DND-41 (cell line): Measurements from ENCODE around the gene COQ10B.
"Not testable (repeated sequence)": the region's sequence is repeated elsewhere in the genome, so short reads cannot be mapped to it uniquely, and the experiment has no call there.

ENCODE experiments used
- ATAC-seq: fragments of 200-7000 bp; cut with Tn5 transposase; 3 replicates; pipeline ENCODE4 v1.9.1; 2021; ENCODE audit warnings: low read depth; ENCODE audit not compliant: insufficient read depth
- DNase-seq: peaks from one replicate; pipeline ENCODE4 v3.0.0-alpha.2; 2020
- H2AFZ ChIP-seq: 2 replicates; pipeline ENCODE4 v1.6.0; 2012; ENCODE audit warnings: low read depth, low read length
- H3K27ac ChIP-seq: 2 replicates; pipeline ENCODE4 v1.5.1; 2012; ENCODE audit warnings: low read length, inconsistent platforms
- H3K27me3 ChIP-seq: fragments of 200-600 bp; sonication (generic); 2 replicates; pipeline ENCODE4 v1.6.0; 2012; ENCODE audit warnings: low read length, mild to moderate bottlenecking, inconsistent platforms; ENCODE audit not compliant: insufficient read depth, poor library complexity
- H3K36me3 ChIP-seq: 2 replicates; pipeline ENCODE4 v1.5.1; 2012; ENCODE audit warnings: low read length, inconsistent platforms; ENCODE audit not compliant: insufficient read depth
- H3K4me1 ChIP-seq: 2 replicates; pipeline ENCODE4 v1.5.1; 2012; ENCODE audit warnings: mild to moderate bottlenecking, low read length; ENCODE audit not compliant: insufficient read depth
- H3K4me2 ChIP-seq: 2 replicates; pipeline ENCODE4 v1.6.0; 2012; ENCODE audit warnings: mild to moderate bottlenecking, moderate library complexity, low read length, inconsistent platforms; ENCODE audit not compliant: insufficient read depth
- H3K4me3 ChIP-seq, 2 experiments: fragments of 200-600 bp in 1 of 2; shearing (Covaris generic) in 1 of 2; 2 replicates each; pipeline ENCODE4 v1.5.1; 2012 to 2016; ENCODE audit warnings: inconsistent platforms in 2 of 2, low read length in 2 of 2, mild to moderate bottlenecking in 2 of 2, low read depth in 1 of 2, moderate library complexity in 1 of 2
- H3K79me2 ChIP-seq: 2 replicates; pipeline ENCODE4 v1.6.0; 2012; ENCODE audit warnings: low read length, inconsistent platforms; ENCODE audit not compliant: insufficient read depth
- H3K9ac ChIP-seq: 2 replicates; pipeline ENCODE4 v1.6.0; 2012; ENCODE audit warnings: low read depth, mild to moderate bottlenecking, inconsistent platforms, low read length, moderate library complexity
- H3K9me3 ChIP-seq: 2 replicates; pipeline ENCODE4 v1.5.1; 2012; ENCODE audit warnings: low read length, moderate library complexity, mild to moderate bottlenecking, inconsistent platforms; ENCODE audit not compliant: insufficient read depth, severe bottlenecking
- H4K20me1 ChIP-seq: 2 replicates; pipeline ENCODE4 v1.6.0; 2012; ENCODE audit warnings: low read length; ENCODE audit not compliant: insufficient read depth
- CTCF ChIP-seq: IDR thresholded peaks from 2 replicates; pipeline ENCODE4 v1.5.1; 2012; ENCODE audit warnings: borderline replicate concordance, low read length, moderate library complexity, mild to moderate bottlenecking; ENCODE audit not compliant: poor library complexity, severe bottlenecking; ENCODE audit errors: extremely low read depth
- EZH2 ChIP-seq: IDR thresholded peaks from 3 replicates; pipeline ENCODE4 v1.6.1; 2012; ENCODE audit warnings: borderline replicate concordance, low read depth, mild to moderate bottlenecking, moderate library complexity, low read length, inconsistent platforms; ENCODE audit not compliant: severe bottlenecking

Gene COQ10B

DNA sequence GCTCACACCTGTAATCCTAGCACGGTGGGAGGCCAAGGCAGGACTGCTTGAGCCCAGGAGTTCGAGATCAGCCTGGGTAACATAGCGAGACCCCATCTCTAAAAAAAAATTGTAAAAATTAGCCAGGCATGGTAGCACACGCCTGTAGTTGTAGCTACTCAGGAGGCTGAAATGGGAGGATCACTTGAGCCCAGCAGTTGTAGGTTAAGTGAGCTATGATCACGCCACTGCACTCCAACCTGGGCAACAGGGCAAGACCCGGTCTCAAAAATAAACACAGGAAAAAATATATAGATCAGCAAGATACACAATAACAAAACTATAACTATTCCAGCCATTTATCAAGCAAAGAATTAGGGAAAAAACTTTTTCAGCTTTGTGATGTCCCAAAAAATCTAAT, 21.5 kb upstream of the COQ10B start:
- peak overlapping the region; percentile 90; the same call in 1 of the 2 replicates for H3K9ac ChIP-seq
- H3K4me1 ChIP-seq = peaks cover 63% of the 10 kb centered on the region
- H3K4me3 ChIP-seq = peak overlapping the region in 1 of 2 experiments; percentile 87; a peak in 1 of 4 replicates
- H4K20me1 ChIP-seq = peaks cover 67% of the 10 kb centered on the region
- no peaks in the 10 kb centered on the region for H3K27me3 ChIP-seq
- no peaks in the 10 kb centered on the region for H3K9me3 ChIP-seq
- H3K27ac ChIP-seq = no peak overlapping the region
- H3K79me2 ChIP-seq = peaks cover 95% of the 10 kb centered on the region
- no peak for DNase-seq
- H3K36me3 ChIP-seq = peaks cover 21% of the 10 kb centered on the region
- H2AFZ ChIP-seq = no peak overlapping the region
- no peak for ATAC-seq
- no peak for TF ChIP-seq CTCF
- no peak for TF ChIP-seq EZH2
- H3K4me2 ChIP-seq = peak overlapping the region; percentile 78

DNA sequence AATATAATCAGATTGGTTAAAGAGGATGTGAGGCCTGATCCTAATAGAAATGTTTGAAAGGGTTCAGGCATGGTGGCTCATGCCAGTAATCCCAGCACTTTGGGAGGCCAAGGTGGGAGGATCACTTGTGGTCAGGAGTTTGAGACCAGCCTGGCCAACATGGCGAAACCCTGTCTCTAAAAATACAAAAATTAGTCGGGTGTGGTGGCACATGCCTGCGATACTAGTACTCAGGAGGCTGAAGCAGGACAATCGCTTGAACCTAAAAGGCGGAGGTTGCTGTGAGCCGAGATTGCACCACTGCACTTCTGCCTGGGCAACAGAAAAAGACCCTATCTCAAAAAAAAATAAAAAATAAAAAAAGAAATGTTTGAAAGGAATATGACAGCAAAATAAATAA, 20.8 kb upstream of the COQ10B start:
- H3K9me3 ChIP-seq, H3K27ac ChIP-seq, H3K27me3 ChIP-seq, ATAC-seq, DNase-seq, H2AFZ ChIP-seq: not testable (repeated sequence)
- Histone ChIP-seq H3K4me2 (peak overlapping the region; percentile 78), H3K36me3 (peaks cover 21% of the 10 kb centered on the region), H3K79me2 (peaks cover 91% of the 10 kb centered on the region), H3K4me3 (peak overlapping the region; percentile 87 to 93; a peak in 2 of 4 replicates), H3K9ac (peak overlapping the region; percentile 90; the same call in 1 of the 2 replicates), H4K20me1 (peaks cover 61% of the 10 kb centered on the region), H3K4me1 (peaks cover 63% of the 10 kb centered on the region)

- Histone ChIP-seq H3K9ac (peak overlapping the region; percentile 90), H3K4me3 (peak overlapping the region; percentile 87 to 93), H3K9me3 (no peaks in the 10 kb centered on the region), H3K79me2 (peaks cover 77% of the 10 kb centered on the region), H3K4me2 (peak overlapping the region; percentile 78), H3K4me1 (peaks cover 57% of the 10 kb centered on the region), H3K27me3 (no peaks in the 10 kb centered on the region), H4K20me1 (peaks cover 49% of the 10 kb centered on the region), H3K36me3 (peaks cover 13% of the 10 kb centered on the region), H2AFZ (no peak overlapping the region), H3K27ac (peak overlapping the region; percentile 97)
- TF ChIP-seq CTCF = no peak
- no peak for TF ChIP-seq EZH2
- no peak for ATAC-seq
- DNase-seq = no peak
These were observed 19.4 kb upstream of the COQ10B start for GRCh38 chr2:197433780-197434438.
